K562 (cell line): ENCODE data around the gene PLAC8L1. TPM values are rescaled to one million over a fixed set of nuclear protein-coding genes. Genes with fewer than 3 reads are reported as not detected.

Experiments used
- CC2D1A ChIP-seq: fragments of 450-650 bp; IDR thresholded peaks from 2 replicates; pipeline ENCODE4 v1.6.1; 2017; ENCODE audit warnings: mild to moderate bottlenecking
- CTCF ChIP-seq, 3 experiments: IDR thresholded peaks in 2 of 3; conservative IDR thresholded peaks in 1 of 3; 2 replicates each; pipeline ENCODE4 v1.5.1; 2011 to 2012; ENCODE audit warnings: low read length in 3 of 3, mild to moderate bottlenecking in 3 of 3, control low read depth in 2 of 3, improper control_type of control experiment in 1 of 3, inconsistent platforms in 1 of 3, low read depth in 1 of 3, mixed read lengths in 1 of 3, moderate library complexity in 1 of 3; ENCODE audit not compliant: insufficient read depth in 2 of 3
- HNRNPK ChIP-seq: fragments of 200-400 bp; formaldehyde crosslinking; IDR thresholded peaks from one replicate; pipeline ENCODE4 v1.6.1; 2018; ENCODE audit warnings: mild to moderate bottlenecking, low read depth, low read length; ENCODE audit not compliant: poor library complexity, severe bottlenecking
- HNRNPUL1 ChIP-seq: fragments of 200-400 bp; formaldehyde crosslinking; IDR thresholded peaks from 2 replicates; pipeline ENCODE4 v1.6.1; 2017; ENCODE audit warnings: low read length
- KLF16 ChIP-seq: IDR thresholded peaks from 2 replicates; pipeline ENCODE4 v1.6.1; 2016; ENCODE audit warnings: antibody characterized with exemption
- NFATC3 ChIP-seq: fragments of 450-650 bp; IDR thresholded peaks from 2 replicates; pipeline ENCODE4 v1.6.1; 2017; ENCODE audit warnings: mild to moderate bottlenecking
- RAD21 ChIP-seq, 2 experiments: fragments of 250-450 bp in 1 of 2; fragments of 450-650 bp in 1 of 2; sonication (Bioruptor Pico) in 1 of 2; formaldehyde crosslinking in 1 of 2; IDR thresholded peaks in 1 of 2; conservative IDR thresholded peaks in 1 of 2; 2 replicates each; pipeline versions ENCODE4 v1.4.0 to v1.8.0; 2020 to 2022; ENCODE audit warnings: mild to moderate bottlenecking in 2 of 2, moderate library complexity in 1 of 2
- SREBF1 ChIP-seq: fragments of 150-350 bp; IDR thresholded peaks from 2 replicates; pipeline ENCODE4 v1.6.1; 2014; ENCODE audit warnings: antibody characterized with exemption, low read depth, low read length, borderline replicate concordance
- polyA plus RNA-seq, 8 experiments: library from polyadenylated mRNA; depleted of rRNA in 4 of 8; stranded (reverse) in 5 of 8; unstranded in 3 of 8; fragments of >200 nt; fragmentation: Nextera tagmentation in 2 of 8; fragmentation: Illumina TruSeq in 1 of 8; extraction: Ambion mirVana in 2 of 8; extraction: Trizol in 1 of 8; gene quantifications; 2 replicates each; pipeline versions ENCODE4 v1.2.1 to v1.2.3, GENCODE V29; 2011 to 2014; ENCODE audit warnings: inconsistent platforms in 1 of 8, missing spikeins in 1 of 8
- total RNA-seq, 7 experiments: library from RNA; depleted of rRNA in 6 of 7; stranded (reverse); fragments of >200 nt in 6 of 7; fragmentation: Illumina TruSeq in 2 of 7; extraction: Trizol in 2 of 7; gene quantifications; 2 replicates each; pipeline versions ENCODE4 v1.2.1 to v1.2.3, GENCODE V29; 2011 to 2021; ENCODE audit warnings: low replicate concordance in 1 of 7
- TF ChIP-seq, protein P1 (sequence below), 2 experiments: fragments of 450-650 bp; formaldehyde crosslinking in 1 of 2; IDR thresholded peaks; 2 replicates each; pipeline versions ENCODE4 v1.4.0 to v1.6.1; 2014 to 2020; ENCODE audit warnings: mild to moderate bottlenecking in 2 of 2, borderline replicate concordance in 1 of 2, low read depth in 1 of 2
- TF ChIP-seq, protein P2 (sequence below): fragments of 250-450 bp; sonication (Bioruptor Pico); IDR thresholded peaks from 2 replicates; pipeline ENCODE4 v1.5.0; 2020; ENCODE audit warnings: mild to moderate bottlenecking

The PLAC8L1 gene
- total and polyA plus RNA-seq, 9 of the 15 experiments (the other 6 are each of a cell fraction or from before 2014, with no cell fraction given), result 0.10 to 0.43 (median 0.26) TPM; not detected in 3

GRCh38 chr5:146052780-146053179 is 52.6 kb downstream of the PLAC8L1 start (continued):
- TF ChIP-seq NFATC3 (no peak), HNRNPUL1 (no peak), SREBF1 (no peak), CTCF (IDR thresholded peaks at IDR 0.05 in 2 of 3, conservative IDR thresholded peaks at IDR 0.05 in 1 of 3; ENCODE audit: insufficient read depth in 2 of 3, low read depth in 1 of 3, low read length in 3 of 3) (peak; percentile 51 to 57 (median 53); a peak in 5 of 6 replicates), HNRNPK (no peak), KLF16 (no peak), RAD21 (CRISPR knock-in tag; conservative IDR thresholded peaks at IDR 0.05 in 1 of 2, IDR thresholded peaks at IDR 0.05 in 1 of 2) (peak; percentile 16 to 66; a peak in 3 of 4 replicates), CC2D1A (no peak)
- TF ChIP-seq, protein P1, sequence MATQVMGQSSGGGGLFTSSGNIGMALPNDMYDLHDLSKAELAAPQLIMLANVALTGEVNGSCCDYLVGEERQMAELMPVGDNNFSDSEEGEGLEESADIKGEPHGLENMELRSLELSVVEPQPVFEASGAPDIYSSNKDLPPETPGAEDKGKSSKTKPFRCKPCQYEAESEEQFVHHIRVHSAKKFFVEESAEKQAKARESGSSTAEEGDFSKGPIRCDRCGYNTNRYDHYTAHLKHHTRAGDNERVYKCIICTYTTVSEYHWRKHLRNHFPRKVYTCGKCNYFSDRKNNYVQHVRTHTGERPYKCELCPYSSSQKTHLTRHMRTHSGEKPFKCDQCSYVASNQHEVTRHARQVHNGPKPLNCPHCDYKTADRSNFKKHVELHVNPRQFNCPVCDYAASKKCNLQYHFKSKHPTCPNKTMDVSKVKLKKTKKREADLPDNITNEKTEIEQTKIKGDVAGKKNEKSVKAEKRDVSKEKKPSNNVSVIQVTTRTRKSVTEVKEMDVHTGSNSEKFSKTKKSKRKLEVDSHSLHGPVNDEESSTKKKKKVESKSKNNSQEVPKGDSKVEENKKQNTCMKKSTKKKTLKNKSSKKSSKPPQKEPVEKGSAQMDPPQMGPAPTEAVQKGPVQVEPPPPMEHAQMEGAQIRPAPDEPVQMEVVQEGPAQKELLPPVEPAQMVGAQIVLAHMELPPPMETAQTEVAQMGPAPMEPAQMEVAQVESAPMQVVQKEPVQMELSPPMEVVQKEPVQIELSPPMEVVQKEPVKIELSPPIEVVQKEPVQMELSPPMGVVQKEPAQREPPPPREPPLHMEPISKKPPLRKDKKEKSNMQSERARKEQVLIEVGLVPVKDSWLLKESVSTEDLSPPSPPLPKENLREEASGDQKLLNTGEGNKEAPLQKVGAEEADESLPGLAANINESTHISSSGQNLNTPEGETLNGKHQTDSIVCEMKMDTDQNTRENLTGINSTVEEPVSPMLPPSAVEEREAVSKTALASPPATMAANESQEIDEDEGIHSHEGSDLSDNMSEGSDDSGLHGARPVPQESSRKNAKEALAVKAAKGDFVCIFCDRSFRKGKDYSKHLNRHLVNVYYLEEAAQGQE (IDR thresholded peaks at IDR 0.05; ENCODE audit: borderline replicate concordance), result 0 out of 2 replicates have a peak, but pooled peaks have one; percentile 12
- TF ChIP-seq, protein P1 (CRISPR knock-in tag; IDR thresholded peaks at IDR 0.05; ENCODE audit: low read depth), result no peak
- TF ChIP-seq, protein P2, sequence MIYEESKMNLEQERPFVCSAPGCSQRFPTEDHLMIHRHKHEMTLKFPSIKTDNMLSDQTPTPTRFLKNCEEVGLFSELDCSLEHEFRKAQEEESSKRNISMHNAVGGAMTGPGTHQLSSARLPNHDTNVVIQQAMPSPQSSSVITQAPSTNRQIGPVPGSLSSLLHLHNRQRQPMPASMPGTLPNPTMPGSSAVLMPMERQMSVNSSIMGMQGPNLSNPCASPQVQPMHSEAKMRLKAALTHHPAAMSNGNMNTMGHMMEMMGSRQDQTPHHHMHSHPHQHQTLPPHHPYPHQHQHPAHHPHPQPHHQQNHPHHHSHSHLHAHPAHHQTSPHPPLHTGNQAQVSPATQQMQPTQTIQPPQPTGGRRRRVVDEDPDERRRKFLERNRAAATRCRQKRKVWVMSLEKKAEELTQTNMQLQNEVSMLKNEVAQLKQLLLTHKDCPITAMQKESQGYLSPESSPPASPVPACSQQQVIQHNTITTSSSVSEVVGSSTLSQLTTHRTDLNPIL (CRISPR knock-in tag), result no peak
